Choroid plexus epithelial cell (primary cell): ENCODE results near the gene CYTH2.
"Not testable (repeated sequence)": the region's sequence is repeated elsewhere in the genome, so short reads cannot be mapped to it uniquely, and the experiment has no call there.

Experiments
- DNase-seq: peaks from one replicate; pipeline ENCODE4 v3.0.0-alpha.2; 2010; ENCODE audit warnings: low read depth
- H3K4me3 ChIP-seq: 2 replicates; pipeline ENCODE4 v1.5.1; 2011; ENCODE audit warnings: low read depth, mild to moderate bottlenecking, control low read depth, low read length, moderate library complexity
- CTCF ChIP-seq: conservative IDR thresholded peaks from 2 replicates; pipeline ENCODE4 v1.5.1; 2011; ENCODE audit warnings: low read depth, mild to moderate bottlenecking, control low read depth, inconsistent platforms, low read length, moderate library complexity

CYTH2 gene

GRCh38 chr19:48513289-48514122 lies 44.3 kb downstream of the CYTH2 start:
- DNase-seq: peak; percentile 74
- peak overlapping the region; percentile 63 for H3K4me3 ChIP-seq
- no peak for TF ChIP-seq CTCF

- no peak for DNase-seq
- no peak overlapping the region for H3K4me3 ChIP-seq
- no peak for TF ChIP-seq CTCF
Observed at GRCh38 chr19:48514123-48514458, 44.9 kb downstream of the CYTH2 start.

- TF ChIP-seq CTCF: no peak
- H3K4me3 ChIP-seq: no peak overlapping the region
- no peak for DNase-seq
Observed at GRCh38 chr19:48516536-48516935, 47.4 kb downstream of the CYTH2 start.

GRCh38 chr19:48518207-48518606 lies 49.0 kb downstream of the CYTH2 start:
- DNase-seq: no peak
- TF ChIP-seq CTCF: no peak
- no peak overlapping the region for H3K4me3 ChIP-seq

- not testable (repeated sequence) for DNase-seq, H3K4me3 ChIP-seq
Observed at GRCh38 chr19:48519426-48519825, 50.3 kb downstream of the CYTH2 start.

GRCh38 chr19:48520134-48520533 lies 51.0 kb downstream of the CYTH2 start:
- no peak for DNase-seq
- no peak for TF ChIP-seq CTCF
- no peak overlapping the region for H3K4me3 ChIP-seq

- H3K4me3 ChIP-seq: no peak overlapping the region
- no peak for TF ChIP-seq CTCF
- no peak for DNase-seq
Observed at GRCh38 chr19:48524221-48524620, 55.1 kb downstream of the CYTH2 start.
